Right lobe of liver (tissue), 6 donors: Measurements from ENCODE around the gene HDAC4. TPM values are rescaled to one million over a fixed set of nuclear protein-coding genes. Genes with fewer than 3 reads are reported as not detected.

Experiments used
- ATAC-seq, 4 donors: fragments of 200-7000 bp; cut with Tn5 transposase; one replicate each; pipeline ENCODE4 v1.9.1; 2020; ENCODE audit warnings: mild to moderate bottlenecking in 4 of 4, moderate library complexity in 4 of 4
- DNase-seq, 3 donors: peaks; one replicate each; pipeline ENCODE4 v3.0.0-alpha.2; 2020
- H3K27ac ChIP-seq, 3 donors: fragments of 200-600 bp; one replicate each; pipeline ENCODE4 v1.8.0; 2022
- H3K27me3 ChIP-seq, 2 donors: fragments of 200-600 bp; one replicate each; pipeline ENCODE4 v1.8.0; 2022
- H3K36me3 ChIP-seq, 4 donors: fragments of 200-600 bp; sonication (generic) in 1 of 4; one replicate each; pipeline versions ENCODE4 v1.5.1 to v1.8.0; 2017 to 2022; ENCODE audit warnings: control low read depth in 1 of 4
- H3K4me1 ChIP-seq, 4 donors: fragments of 200-600 bp; sonication (generic) in 1 of 4; one replicate each; pipeline versions ENCODE4 v1.5.1 to v1.8.0; 2017 to 2022; ENCODE audit warnings: control low read depth in 1 of 4
- H3K4me3 ChIP-seq, 3 donors: fragments of 200-600 bp; one replicate each; pipeline ENCODE4 v1.8.0; 2022
- H3K9me3 ChIP-seq, 4 donors: fragments of 200-600 bp; sonication (generic) in 1 of 4; one replicate each; pipeline versions ENCODE4 v1.5.1 to v1.8.0; 2017 to 2022; ENCODE audit warnings: control low read depth in 1 of 4
- POLR2A ChIP-seq: fragments of 450-650 bp; IDR thresholded peaks from one replicate; pipeline ENCODE4 v1.6.1; 2017; ENCODE audit warnings: antibody characterized with exemption, mild to moderate bottlenecking
- WGBS: methylation state at CpG from one replicate; pipeline ENCODE4 v1.1.6; 2018; ENCODE audit warnings: low coverage, low lambda C conversion rate; ENCODE audit not compliant: insufficient coverage; ENCODE audit errors: missing lambda C conversion rate; 5-methylcytosine and 5-hydroxymethylcytosine counted together
- intact Hi-C, 2 donors: fragments of 100-400 bp; cut with DNase I; formaldehyde crosslinking; loops; one replicate each; pipeline versions ENCODE4 v1.11.2 to v1.14.1; 2022
- total RNA-seq, 6 experiments: library from RNA; depleted of rRNA in 2 of 6; stranded (reverse); fragments of >200 nt in 2 of 6; fragmentation: NEBNext Ultra II Directional in 3 of 6; extraction: Animal tissue kit (Norgen Biotek cat#: 25700) in 3 of 6; gene quantifications; one replicate each; pipeline versions ENCODE4 v1.1.0 to v1.2.4, GENCODE V29; 2016 to 2023
- TF ChIP-seq, protein P1 (sequence below), 4 donors: fragments of 200-600 bp in 3 of 4; fragments of 450-650 bp in 1 of 4; IDR thresholded peaks; one replicate each; pipeline versions ENCODE4 v1.5.1 to v1.8.0; 2016 to 2022; ENCODE audit warnings: antibody characterized with exemption in 4 of 4, mild to moderate bottlenecking in 2 of 4
- donor health status: DM: no; HTN: yes; CAD: no.
- donor health status: DM: no; HTN: no; CAD: no.
- donor health status: DM: no; HTN: no; CAD: no.
- donor health status: DM: no; HTN: yes; CAD: no.
- donor health status: DM: no; HTN: yes; CAD: no.

Gene HDAC4
- total RNA-seq, 6 experiments from 2014 or later = 8.9 to 22.4 (median 14.7) TPM

DNA sequence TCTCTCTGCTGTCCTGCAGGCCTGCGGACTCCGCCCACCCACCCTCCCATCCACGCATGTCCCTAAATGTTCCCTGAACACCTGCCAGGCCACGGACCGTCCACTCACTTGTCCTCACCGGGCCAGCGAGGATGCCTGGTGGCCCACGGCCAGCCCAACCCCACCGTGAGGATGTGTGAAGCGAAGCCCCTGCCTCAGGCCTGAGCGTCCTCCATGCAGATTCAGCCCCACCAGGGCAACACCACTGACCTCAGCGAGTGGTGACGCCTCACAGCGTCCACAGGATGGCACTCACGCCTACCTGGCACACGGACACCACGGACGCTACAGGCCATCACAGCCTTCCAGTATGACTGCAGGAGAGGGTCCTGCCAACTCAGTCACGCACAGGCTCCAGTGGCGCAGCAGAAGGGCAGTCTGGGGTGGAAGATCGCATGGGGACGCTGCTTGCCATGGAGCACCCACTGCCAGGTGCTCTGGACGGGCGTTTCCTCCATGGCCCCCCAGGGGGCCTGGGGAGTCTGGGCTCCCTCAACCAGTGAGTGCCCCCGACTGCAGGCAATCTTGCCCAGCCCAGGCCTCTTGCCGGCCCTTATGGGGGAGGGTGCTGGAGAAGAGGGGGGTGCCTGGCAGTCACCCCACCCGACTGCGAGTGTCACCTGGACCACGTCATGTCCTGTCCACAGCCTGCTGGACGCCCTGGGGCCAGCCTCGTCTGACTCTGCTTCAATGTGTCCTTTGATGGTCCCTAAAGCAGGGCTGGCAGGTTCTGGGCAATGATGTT, 25.4 kb downstream of the HDAC4 start:
- ATAC-seq (peak in 3 of 4 donors; percentile 11 to 34 (median 12)), DNase-seq (peak in 2 of 3 donors; percentile 19 to 42)
- no peak overlapping the region for H3K4me3 ChIP-seq
- TF ChIP-seq POLR2A = no peak
- TF ChIP-seq, protein P1, sequence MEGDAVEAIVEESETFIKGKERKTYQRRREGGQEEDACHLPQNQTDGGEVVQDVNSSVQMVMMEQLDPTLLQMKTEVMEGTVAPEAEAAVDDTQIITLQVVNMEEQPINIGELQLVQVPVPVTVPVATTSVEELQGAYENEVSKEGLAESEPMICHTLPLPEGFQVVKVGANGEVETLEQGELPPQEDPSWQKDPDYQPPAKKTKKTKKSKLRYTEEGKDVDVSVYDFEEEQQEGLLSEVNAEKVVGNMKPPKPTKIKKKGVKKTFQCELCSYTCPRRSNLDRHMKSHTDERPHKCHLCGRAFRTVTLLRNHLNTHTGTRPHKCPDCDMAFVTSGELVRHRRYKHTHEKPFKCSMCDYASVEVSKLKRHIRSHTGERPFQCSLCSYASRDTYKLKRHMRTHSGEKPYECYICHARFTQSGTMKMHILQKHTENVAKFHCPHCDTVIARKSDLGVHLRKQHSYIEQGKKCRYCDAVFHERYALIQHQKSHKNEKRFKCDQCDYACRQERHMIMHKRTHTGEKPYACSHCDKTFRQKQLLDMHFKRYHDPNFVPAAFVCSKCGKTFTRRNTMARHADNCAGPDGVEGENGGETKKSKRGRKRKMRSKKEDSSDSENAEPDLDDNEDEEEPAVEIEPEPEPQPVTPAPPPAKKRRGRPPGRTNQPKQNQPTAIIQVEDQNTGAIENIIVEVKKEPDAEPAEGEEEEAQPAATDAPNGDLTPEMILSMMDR (IDR thresholded peaks at IDR 0.05) = peak in 1 of 4 donors; percentile 16
- H3K27ac ChIP-seq = no peak overlapping the region
- H3K27me3 ChIP-seq = no peaks in the 10 kb centered on the region
- no CpG with 5 or more reads among the region's 31 CpGs for WGBS
- H3K36me3 ChIP-seq = peaks cover 0 to 3% (median 0%) of the 10 kb centered on the region in 4 donors
- no peaks in the 10 kb centered on the region for H3K9me3 ChIP-seq
- intact Hi-C loops = no loop called here
- no peaks in the 10 kb centered on the region for H3K4me1 ChIP-seq

- H3K9me3 ChIP-seq = no peaks in the 10 kb centered on the region
- 100% methylated on average over 1 of the region's 13 CpGs for WGBS
- DNase-seq (peak; percentile 15 to 41 (median 40)), ATAC-seq (no peak)
- H3K4me1 ChIP-seq = no peaks in the 10 kb centered on the region
- H3K36me3 ChIP-seq = peaks cover 0 to 3% (median 0%) of the 10 kb centered on the region in 4 donors
- intact Hi-C loops = no loop called here
- no peak overlapping the region for H3K27ac ChIP-seq
- H3K4me3 ChIP-seq = no peak overlapping the region
- TF ChIP-seq POLR2A = no peak
- TF ChIP-seq, protein P1 (IDR thresholded peaks at IDR 0.05) = no peak
- H3K27me3 ChIP-seq = no peaks in the 10 kb centered on the region
Measured at GRCh38 chr2:239374896-239375277, 25.9 kb downstream of the HDAC4 start.

DNA sequence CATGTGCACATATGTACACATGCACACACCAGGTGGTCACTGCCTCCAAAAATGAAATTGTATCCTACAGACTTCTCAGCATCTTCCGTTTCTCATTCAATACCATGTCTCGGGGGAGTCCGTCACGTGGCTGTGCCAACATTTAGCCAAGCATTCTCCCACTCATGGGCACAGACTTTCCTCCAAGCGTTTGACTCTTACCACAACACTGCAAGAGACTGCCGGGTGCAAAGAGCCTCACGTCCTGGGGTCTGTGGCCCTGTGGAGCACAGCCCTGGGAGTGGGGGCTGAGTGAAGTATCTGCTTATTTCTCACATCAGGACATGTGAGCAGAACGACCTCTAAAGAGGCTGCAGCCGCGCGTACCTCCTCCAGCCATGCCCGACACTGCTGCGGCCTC, 28.0 kb downstream of the HDAC4 start:
- ATAC-seq (no peak), DNase-seq (peak in 1 of 3 donors; percentile 17)
- no peak overlapping the region for H3K4me3 ChIP-seq
- H3K36me3 ChIP-seq = peaks cover 0 to 1% (median 0%) of the 10 kb centered on the region in 4 donors
- intact Hi-C loops = no loop called here
- no peak overlapping the region for H3K27ac ChIP-seq
- H3K4me1 ChIP-seq = no peaks in the 10 kb centered on the region
- H3K27me3 ChIP-seq = no peaks in the 10 kb centered on the region
- 87% methylated on average over 8 of the region's 13 CpGs for WGBS
- TF ChIP-seq, protein P1 (IDR thresholded peaks at IDR 0.05) = no peak
- TF ChIP-seq POLR2A = no peak
- no peaks in the 10 kb centered on the region for H3K9me3 ChIP-seq

- WGBS = 96% methylated on average over 10 of the region's 34 CpGs
- H3K27me3 ChIP-seq = no peaks in the 10 kb centered on the region
- no peak for TF ChIP-seq POLR2A
- TF ChIP-seq, protein P1 (IDR thresholded peaks at IDR 0.05) = no peak
- intact Hi-C loops = no loop called here
- ATAC-seq (no peak), DNase-seq (peak in 1 of 3 donors; percentile 50)
- no peak overlapping the region for H3K4me3 ChIP-seq
- H3K27ac ChIP-seq = no peak overlapping the region
- no peaks in the 10 kb centered on the region for H3K9me3 ChIP-seq
- no peaks in the 10 kb centered on the region for H3K36me3 ChIP-seq
- no peaks in the 10 kb centered on the region for H3K4me1 ChIP-seq
Measured at GRCh38 chr2:239371726-239372686, 28.8 kb downstream of the HDAC4 start.
